Suprapubic skin (tissue), 3 donors: ENCODE results near the gene CAMTA1.

Experiments
- CTCF ChIP-seq, 2 donors: fragments of 200-600 bp in 1 of 2; fragments of 450-650 bp in 1 of 2; sonication (generic) in 1 of 2; IDR thresholded peaks; one replicate each; pipeline ENCODE4 v1.5.1; 2016 to 2019; ENCODE audit warnings: antibody characterized with exemption in 2 of 2, mild to moderate bottlenecking in 1 of 2, moderate library complexity in 1 of 2
- POLR2A ChIP-seq, 2 donors: fragments of 450-650 bp; IDR thresholded peaks; one replicate each; pipeline ENCODE4 v1.6.1; 2017; ENCODE audit warnings: antibody characterized with exemption in 2 of 2, mild to moderate bottlenecking in 2 of 2, moderate library complexity in 2 of 2

GRCh38 chr1:6961905-6962477 lies 176.7 kb downstream of the CAMTA1 start:
- TF ChIP-seq CTCF (IDR thresholded peaks at IDR 0.05) (no peak), POLR2A (IDR thresholded peaks at IDR 0.05) (no peak)
